Measurements from ENCODE around the gene UHRF2.

UHRF2 gene

GRCh38 chr9:6440405-6440804 lies 27.4 kb downstream of the UHRF2 start:
- no peak for DNase-seq (ENCODE audit: low spot score)
- in situ Hi-C loops (cut with MboI; ENCODE audit: low pct_unique_long_range_greater_than_20kb, low sequenced_read_pairs, unreplicated experiment): no loop called here
- TF ChIP-seq, protein P1, sequence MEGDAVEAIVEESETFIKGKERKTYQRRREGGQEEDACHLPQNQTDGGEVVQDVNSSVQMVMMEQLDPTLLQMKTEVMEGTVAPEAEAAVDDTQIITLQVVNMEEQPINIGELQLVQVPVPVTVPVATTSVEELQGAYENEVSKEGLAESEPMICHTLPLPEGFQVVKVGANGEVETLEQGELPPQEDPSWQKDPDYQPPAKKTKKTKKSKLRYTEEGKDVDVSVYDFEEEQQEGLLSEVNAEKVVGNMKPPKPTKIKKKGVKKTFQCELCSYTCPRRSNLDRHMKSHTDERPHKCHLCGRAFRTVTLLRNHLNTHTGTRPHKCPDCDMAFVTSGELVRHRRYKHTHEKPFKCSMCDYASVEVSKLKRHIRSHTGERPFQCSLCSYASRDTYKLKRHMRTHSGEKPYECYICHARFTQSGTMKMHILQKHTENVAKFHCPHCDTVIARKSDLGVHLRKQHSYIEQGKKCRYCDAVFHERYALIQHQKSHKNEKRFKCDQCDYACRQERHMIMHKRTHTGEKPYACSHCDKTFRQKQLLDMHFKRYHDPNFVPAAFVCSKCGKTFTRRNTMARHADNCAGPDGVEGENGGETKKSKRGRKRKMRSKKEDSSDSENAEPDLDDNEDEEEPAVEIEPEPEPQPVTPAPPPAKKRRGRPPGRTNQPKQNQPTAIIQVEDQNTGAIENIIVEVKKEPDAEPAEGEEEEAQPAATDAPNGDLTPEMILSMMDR (IDR thresholded peaks at IDR 0.05; ENCODE audit: extremely low read depth, insufficient read depth, missing control alignments): no peak

DNA sequence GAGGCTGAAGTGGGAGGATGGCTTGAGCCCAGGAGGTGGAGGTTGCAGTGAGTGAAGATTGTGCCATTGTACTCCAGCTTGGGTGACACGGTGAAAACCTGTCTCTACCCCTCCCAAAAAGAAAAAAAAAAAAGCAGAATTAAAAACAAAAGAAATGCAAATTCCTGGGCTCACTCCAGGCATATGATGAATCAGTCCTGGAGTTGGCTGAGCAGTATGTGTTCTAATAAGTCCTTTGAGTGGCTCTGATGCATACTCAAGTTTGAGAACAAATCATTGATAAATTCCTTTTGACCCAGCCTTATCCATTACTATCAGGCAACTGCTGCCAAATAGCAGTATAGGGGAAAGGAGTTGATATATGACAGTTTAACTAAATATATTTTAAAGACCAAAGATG lies 28.3 kb downstream of the UHRF2 start:
- TF ChIP-seq, protein P1 (IDR thresholded peaks at IDR 0.05; ENCODE audit: extremely low read depth, insufficient read depth, missing control alignments): no peak
- DNase-seq (ENCODE audit: low spot score): no peak
- in situ Hi-C loops (cut with MboI; ENCODE audit: low pct_unique_long_range_greater_than_20kb, low sequenced_read_pairs, unreplicated experiment): no loop called here

DNA sequence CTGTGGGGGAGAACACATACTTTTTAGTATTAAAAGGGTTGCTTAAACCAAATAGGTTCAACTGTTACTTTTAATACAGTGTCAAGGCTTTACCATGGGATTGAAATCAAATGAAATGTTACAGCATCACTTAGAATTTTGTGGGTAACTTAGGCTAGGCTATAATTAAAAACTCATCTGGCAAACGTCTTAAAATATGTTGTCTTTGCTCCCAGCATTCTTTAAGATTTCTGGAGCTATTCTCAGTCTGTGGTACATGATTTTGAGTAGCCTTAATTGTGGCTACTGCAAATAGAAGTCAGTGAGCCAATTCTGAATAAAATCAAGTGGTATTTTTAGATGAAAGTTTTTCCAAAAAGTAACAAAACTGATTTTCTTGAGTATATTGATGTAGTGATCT lies 30.7 kb downstream of the UHRF2 start:
- TF ChIP-seq, protein P1 (IDR thresholded peaks at IDR 0.05; ENCODE audit: extremely low read depth, insufficient read depth, missing control alignments): no peak
- in situ Hi-C loops (cut with MboI; ENCODE audit: low pct_unique_long_range_greater_than_20kb, low sequenced_read_pairs, unreplicated experiment): no loop called here
- DNase-seq (ENCODE audit: low spot score): no peak

DNA sequence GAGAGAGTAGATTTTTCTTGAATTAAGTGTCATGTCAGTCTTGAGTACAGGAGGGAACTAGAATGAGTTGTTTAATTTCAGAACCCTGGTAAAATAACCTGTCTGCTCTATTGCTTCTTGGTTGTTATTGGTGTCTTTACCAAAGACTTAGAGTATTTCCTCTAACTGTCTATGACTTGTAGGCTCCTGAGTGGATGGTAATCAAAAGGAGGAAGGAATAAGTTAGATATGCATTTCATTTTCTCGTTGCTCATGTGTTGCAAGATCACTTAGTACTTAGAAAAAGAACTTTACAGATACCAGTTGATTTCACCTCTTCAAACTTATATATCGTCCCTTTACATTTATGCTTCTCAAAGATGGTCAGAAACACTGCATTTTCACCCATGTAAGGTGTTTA lies 31.1 kb downstream of the UHRF2 start:
- TF ChIP-seq, protein P1 (IDR thresholded peaks at IDR 0.05; ENCODE audit: extremely low read depth, insufficient read depth, missing control alignments): no peak
- DNase-seq (ENCODE audit: low spot score): no peak
- in situ Hi-C loops (cut with MboI; ENCODE audit: low pct_unique_long_range_greater_than_20kb, low sequenced_read_pairs, unreplicated experiment): no loop called here

DNA sequence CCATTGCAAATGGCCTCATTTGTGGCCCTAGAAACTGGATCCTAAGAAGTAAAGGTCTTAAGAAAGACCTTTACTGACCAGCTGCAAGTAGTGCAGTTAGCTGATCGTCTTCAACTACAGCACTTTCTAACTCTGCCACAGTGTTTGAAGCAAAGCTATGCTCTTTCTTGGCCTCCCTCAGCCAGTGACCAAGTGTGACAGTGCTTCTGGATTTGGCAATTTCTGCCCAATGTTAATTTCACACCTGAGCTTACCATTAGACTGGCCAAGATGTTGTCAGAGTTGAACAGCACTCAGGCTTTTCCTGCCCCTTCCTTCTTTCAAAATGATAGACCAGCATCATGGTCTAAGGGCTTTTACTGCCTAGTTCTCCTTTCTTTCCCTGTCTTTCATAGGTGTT lies 36.1 kb downstream of the UHRF2 start:
- TF ChIP-seq, protein P1 (IDR thresholded peaks at IDR 0.05; ENCODE audit: extremely low read depth, insufficient read depth, missing control alignments): no peak
- no peak for DNase-seq (ENCODE audit: low spot score)
- in situ Hi-C loops (cut with MboI; ENCODE audit: low pct_unique_long_range_greater_than_20kb, low sequenced_read_pairs, unreplicated experiment): no loop called here

GRCh38 chr9:6449645-6450044 lies 36.6 kb downstream of the UHRF2 start:
- TF ChIP-seq, protein P1 (IDR thresholded peaks at IDR 0.05; ENCODE audit: extremely low read depth, insufficient read depth, missing control alignments): no peak
- in situ Hi-C loops (cut with MboI; ENCODE audit: low pct_unique_long_range_greater_than_20kb, low sequenced_read_pairs, unreplicated experiment): no loop called here
- no peak for DNase-seq (ENCODE audit: low spot score)

Data from GM13977 (cell line).